UCSD-AML1 (cell line): ENCODE results near the gene TGM1.
"Not testable (repeated sequence)": the region's sequence is repeated elsewhere in the genome, so short reads cannot be mapped to it uniquely, and the experiment has no call there.

Experiments used
- DNase-seq: peaks from one replicate; lab custom pipeline; 2025; ENCODE audit not compliant: unreplicated experiment; lab: John Stamatoyannopoulos, UW

The TGM1 gene

DNA sequence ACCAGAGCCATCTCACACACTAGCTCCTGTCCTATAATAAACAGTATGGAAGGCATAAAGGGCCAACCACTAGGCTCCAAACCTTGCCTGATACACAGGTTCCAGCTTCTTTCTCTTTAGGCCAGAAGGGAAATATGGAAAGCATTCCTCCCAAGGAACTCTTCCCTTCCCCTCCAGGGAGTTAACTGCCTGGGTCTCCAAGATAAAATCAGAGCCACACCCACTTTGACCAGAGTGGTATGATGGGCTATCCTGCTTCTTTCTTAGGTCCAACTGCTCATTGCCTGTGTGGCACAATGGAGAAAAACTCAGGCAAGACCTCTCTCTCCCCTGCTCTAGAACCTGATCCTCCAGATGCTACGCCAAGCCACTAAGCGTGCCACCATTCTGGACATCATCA, 55.4 kb downstream of the TGM1 start:
- no peak for DNase-seq

DNA sequence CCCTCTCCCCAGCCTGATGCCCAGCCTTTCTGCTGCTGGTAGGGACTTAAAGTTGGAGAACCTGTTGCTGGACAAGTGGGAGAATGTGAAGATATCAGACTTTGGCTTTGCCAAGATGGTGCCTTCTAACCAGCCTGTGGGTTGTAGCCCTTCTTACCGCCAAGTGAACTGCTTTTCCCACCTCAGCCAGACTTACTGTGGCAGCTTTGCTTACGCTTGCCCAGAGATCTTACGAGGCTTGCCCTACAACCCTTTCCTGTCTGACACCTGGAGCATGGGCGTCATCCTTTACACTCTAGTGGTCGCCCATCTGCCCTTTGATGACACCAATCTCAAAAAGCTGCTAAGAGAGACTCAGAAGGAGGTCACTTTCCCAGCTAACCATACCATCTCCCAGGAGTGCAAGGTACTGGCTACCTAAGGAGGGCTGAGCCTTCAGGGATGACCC, 55.8 kb downstream of the TGM1 start:
- no peak for DNase-seq

DNA sequence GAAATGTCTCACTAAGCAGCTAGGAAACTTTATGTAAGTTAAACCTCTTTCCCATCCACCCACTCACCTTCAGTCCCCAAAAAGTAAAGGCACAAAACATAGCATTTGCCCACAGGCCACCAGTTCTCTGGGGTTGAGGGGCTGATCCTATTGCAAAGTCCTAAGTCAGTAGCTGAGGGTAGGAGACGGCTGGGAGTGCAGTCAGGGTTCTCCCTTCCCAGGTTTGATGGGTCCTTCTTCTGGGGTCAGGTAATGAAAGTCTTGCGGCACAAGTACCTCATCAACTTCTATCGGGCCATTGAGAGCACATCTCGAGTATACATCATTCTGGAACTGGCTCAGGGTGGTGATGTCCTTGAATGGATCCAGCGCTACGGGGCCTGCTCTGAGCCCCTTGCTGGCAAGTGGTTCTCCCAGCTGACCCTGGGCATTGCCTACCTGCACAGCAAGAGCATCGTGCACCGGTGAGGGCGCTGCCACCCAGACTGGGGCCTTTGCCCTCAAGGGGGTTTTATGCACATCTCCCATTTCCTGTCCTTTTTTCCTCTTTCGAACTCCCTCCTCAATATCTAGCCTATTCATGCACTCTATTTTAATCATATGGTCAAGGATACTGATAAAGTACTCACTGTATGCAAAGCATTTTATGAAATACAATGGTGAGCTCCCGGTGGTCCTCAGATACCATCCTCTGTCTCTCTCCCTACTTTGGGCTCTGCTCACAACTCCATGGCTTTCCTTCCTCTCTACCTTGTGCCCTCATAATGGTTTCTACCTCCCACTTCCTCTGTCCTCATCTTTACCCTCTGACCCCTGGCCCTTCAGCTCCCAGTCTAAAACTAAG, 56.5 kb downstream of the TGM1 start:
- DNase-seq: no peak

DNA sequence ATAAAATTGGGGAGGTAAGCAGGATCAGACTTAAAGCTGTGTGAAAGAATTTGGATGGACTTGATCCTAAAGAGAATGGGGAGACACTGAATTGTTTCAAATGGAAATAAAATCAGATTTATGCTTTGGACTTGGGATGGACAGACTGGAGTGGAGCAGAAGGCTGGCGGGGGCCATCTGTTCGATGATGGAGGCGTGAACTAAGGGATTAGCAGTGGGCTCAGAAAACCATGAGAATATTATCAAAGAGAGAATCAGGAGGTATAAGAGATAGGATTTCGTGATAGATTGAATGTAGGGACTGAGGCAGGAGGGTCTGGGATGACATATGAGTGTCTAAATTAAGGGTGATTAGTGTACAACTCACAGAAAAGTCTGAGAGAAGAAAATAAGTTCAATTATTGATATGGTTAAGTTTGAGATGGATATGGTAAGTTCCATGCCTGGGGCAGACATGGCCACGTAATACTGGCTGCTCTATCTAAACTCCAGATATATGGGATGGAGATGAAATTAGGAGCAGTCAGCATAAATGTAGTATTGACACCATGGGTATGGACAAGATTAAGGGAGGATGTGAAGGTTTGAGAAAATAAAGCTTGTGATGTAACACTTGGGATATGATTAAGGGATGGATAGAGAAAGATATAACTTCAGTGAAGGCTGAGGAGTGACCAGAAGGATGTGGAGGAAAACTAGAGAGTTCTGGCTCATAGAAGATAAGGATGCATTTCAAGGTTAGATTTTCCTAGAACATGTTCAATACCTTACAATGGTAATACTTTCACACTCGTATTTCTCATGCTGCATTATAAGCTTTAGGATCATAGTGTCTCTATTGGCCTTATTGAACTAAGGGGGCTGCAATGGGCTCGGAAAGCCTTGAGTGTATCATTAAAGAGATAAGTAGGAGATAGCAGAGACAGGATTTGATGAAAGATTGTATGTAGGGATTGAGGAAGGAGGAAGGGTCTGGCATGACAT, 58.5 kb downstream of the TGM1 start:
- DNase-seq: no peak

DNA sequence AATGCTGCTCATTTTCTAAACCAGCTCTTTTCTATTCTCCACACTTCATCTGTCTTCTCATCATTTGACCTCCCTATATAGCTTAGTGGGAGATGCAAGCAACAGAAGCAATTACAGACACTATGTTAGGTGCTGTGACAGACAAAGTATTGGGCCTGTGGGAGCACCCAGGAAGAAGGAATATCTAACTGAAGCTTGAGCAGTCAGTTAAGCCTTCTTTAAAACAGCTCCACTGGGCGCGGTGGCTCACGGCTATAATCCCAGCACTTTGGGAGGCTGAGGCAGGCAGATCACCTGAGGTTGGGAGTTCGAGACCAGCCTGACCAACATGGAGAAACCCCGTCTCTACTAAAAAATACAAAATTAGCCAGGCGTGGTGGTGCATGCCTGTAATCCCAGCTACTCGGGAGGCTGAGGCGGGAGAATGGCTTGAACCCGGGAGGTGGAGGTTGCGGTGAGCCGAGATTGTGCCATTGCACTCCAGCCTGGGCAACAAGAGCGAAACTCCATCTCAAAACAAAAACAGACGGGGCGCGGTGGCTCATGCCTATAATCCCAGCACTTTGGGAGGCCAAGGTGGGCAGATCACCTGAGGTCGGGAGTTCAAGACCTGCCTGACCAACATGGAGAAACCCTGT, 59.6 kb downstream of the TGM1 start:
- not testable (repeated sequence) for DNase-seq

DNA sequence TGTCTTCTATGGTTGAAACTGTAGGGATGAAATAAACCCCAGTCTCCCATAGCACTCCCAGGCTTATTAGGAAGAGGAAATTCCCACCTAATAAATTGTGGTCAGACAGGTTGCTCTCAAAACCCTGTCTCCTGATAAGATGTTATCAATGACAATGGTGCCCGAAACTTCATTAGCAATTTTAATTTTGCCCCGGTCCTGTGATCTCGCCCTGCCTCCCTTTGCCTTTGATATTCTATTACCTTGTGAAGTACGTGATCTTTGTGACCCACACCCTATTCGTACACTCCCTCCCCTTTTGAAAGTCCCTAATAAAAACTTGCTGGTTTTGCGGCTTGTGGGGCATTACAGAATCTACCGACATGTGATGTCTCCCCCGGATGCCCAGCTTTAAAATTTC, 60.4 kb downstream of the TGM1 start:
- not testable (repeated sequence) for DNase-seq
